HG03342 (cell line): ENCODE data around the gene TENT5A.

Experiments
- ATAC-seq: cut with Tn5 transposase; IDR thresholded peaks from one replicate; pipeline ENCODE4 v1.9.1; 2021; ENCODE audit warnings: mild to moderate bottlenecking, moderate library complexity; ENCODE audit not compliant: unreplicated experiment

Gene TENT5A

DNA sequence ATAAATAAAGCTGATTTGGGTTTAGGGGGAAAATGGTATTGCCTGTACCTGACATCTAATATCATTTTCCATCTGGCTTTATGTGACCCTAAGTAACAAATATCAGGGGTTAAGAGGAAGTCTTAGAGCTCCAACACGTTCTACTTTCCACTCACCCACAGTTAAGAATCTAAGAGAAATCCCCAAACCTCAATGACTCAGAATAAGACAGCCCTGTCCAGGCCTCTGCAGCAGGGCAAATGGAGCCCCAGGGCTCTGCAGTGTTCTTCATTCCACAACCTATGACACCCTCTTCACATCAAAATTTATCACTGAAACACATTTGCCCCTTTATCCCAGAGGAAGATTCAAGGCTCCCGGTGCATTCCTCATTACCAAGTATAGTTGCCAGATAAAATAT, 20.3 kb upstream of the TENT5A start:
- peak; percentile 99 for ATAC-seq

- ATAC-seq = no peak
Measured at GRCh38 chr6:81771097-81771496, 18.6 kb upstream of the TENT5A start.

DNA sequence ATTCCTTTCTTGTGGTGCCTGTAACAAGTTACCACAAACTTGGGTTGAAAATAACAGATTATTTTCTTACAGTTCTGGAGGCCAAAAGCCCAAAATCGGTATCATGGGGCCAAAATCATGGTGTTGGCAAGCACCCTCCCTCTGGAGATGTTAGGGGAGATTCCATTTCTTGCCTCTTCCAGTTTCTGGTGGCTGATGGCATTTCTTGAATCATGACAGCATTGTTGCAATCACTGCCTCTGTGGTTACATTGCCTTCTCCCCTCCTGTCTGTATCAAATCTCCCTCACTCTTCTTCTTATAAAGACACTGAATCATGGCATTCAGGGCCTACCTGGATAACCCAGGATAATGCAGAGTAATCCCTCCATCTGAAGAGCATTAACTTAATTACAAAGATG, 17.9 kb upstream of the TENT5A start:
- ATAC-seq = no peak

DNA sequence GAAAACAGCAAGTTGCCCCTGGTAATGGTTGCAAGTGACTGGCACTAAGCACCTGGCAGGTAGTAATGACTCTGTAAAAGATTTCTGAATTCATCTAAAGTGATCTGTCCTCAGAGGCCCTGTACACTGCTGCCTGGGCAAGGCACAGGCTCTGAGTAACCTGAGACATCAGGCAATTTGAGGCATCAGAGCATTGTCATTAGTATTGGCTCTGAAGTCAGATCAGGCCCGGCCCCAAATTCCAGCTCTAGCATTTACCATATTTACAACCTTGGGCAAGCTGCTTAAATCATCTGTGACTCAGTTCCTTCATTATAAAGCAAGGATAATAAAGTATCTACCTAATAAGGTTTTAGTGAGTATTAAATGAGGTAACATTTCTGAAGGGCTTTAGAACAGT, 17.3 kb upstream of the TENT5A start:
- no peak for ATAC-seq

DNA sequence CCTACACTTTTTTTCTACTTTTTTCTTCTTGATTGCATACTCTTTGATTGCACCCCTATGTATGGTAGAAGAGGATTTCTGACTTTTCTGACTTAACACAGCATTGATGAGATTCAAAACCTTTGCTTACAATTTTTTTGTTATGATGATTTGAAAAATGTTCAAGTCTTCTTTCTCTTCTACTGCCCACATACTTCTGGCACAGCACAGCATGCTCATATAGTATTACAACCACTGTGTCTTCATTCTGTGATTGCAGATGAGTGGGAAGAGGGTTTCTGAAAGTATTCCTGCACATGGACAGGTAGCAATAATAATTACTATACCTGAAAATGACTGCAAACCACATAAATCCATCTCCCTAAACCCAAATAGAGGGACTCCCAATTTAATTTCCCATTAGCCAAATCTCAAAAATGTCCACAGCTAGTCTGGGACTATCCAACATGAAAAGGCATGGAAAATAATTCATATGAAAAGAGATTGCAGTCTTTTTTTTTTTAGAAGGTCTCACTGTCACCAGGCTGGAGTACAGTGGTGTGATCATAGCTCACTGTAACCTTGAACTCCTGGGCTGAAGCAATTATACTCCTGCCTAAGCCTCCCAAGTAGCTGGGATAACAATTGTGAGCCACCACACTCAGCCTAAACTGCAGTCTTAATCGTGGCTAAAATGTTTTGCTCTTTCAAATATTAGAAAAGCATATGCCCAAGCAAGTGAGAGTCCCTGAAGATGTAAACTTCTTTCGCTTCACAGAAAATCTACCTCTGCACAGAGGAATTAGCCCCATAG, 15.9 kb upstream of the TENT5A start:
- no peak for ATAC-seq

DNA sequence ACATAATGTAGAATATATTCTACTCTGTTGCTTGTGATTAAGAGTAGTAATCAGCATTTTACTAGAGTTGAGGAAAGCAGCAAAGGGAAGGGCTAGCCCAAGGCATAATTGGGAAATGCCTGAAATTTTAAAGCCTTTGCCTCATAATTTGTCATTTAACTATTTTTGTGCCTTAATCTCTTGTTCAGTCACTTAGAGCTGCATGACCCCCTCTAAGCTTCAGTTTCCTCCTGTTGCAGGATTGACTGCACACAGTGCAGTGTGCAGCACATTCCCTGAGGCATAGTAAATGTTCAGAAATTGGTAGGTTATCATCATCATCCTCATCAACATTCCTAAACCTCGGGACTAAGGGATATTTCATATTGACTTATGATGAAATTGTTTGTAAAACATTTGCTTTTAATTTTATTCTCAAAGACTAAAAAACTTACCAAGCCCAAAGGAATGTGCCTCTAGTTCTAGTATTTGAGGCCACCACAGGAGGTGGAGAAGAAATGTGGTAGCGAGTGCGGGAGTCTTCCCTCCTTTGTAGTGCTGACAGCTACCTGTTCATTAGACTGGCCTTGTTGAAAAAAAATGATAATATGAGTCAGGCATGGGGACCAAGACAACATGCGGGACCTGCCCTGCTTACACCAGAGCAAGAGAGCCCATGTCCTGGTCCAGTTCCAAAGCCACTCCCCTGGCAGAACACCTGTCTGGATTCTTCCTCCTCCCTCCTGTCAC, 14.8 kb upstream of the TENT5A start:
- no peak for ATAC-seq

DNA sequence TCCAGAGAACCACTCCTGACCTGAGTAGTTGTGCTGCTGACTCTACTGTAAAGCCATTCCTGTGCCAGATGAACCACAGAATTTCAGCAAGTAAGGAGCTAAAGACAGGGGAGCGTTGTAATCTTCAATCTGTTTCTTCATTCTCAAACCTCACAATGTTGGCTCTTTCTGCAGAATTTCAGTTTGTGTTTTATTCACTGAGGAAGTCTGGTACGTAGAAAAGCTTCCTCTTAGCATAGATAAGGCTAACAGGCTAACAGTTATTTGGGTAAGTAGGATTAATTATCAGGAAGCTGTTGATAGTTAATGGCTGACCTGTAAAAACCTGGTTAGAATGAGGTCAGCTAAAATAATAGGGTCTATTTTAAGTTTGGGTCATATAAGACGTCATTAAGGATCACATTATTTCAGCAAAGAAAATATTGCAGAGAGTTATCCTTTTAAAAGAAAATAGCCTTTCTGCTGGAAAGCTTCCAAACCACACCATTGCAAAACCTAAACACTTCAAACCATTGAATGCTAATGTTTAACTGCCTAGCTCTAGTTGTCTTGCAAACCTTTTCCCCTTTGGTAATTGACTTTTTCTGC, 14.1 kb upstream of the TENT5A start:
- no peak for ATAC-seq

DNA sequence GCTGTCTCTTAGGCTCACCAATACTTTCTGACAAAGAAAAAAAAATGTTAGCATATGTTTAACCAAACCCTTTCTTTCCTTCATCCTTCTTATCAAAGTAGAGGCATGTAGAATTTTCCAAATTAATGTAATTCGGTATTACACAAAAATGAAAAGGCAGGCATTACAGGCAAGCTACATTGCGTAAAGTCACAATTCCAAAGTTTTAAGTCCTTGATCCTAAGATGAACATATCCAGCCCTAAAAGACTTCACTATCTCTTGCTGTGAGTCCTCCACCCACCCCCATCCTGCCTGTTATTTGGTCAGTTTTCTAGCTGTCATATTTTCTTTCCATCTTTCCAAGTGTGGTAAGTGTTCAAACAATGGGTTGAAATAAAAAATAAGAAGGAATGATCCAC, 12.1 kb upstream of the TENT5A start:
- ATAC-seq = no peak

DNA sequence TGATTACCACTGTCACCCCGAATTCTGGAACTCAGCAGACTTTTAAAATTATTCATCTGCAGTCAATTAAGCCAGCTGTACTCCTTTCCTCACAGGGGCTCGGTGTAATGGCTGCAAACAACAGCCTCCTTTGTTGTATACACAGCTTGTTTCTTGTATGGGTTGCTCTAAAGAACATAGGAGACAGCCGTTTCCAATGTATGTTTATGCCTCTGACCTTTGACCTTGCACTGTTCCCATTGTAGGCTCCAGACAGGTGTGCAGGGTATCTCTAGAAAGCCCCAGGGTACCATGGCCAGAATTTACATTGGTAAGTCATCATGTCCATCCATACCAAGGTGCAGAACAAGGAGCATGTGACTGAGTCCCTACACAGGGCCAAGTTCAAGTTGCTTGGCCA, 11.5 kb upstream of the TENT5A start:
- ATAC-seq = no peak

DNA sequence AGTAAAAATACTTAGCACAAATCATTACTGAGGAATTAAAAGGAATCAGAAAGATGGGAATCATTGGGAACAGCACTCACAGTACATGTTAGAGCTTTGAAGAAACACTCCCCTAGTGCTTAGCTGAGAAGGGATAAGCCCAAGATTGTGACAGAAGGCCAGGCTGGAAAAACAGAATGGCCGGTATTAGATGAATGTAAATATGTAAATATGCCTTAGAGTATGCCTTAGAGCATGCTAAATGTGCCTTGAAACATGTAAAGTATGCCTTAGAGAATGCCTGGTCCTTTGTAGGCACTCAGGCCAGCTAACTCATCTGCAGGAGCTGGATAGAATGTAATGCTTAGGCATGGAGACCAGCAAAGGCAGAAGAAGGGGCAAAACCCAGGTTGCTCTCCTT, 10.6 kb upstream of the TENT5A start:
- ATAC-seq = no peak

GRCh38 chr6:81762606-81763005, 10.1 kb upstream of the TENT5A start:
- no peak for ATAC-seq

GRCh38 chr6:81762132-81762531, 9.7 kb upstream of the TENT5A start:
- ATAC-seq = no peak

DNA sequence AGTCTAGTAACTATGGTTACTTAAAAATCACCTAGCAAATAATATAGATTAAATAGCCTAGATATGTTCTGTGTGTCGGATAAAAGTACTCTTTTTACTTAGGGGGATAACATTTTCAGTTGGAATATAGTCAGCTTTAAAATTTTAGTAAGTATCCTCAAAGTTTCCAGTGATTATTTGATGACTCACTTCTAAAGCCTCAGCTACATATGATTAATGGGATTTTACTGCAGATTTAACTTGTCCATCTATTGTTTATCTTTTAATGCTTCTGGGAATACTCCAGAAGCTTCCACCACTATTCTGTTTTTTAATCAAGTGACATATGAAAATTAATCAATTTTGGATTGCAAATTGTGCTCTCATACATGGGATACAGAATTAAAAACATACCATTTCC, 8.7 kb upstream of the TENT5A start:
- ATAC-seq = no peak

DNA sequence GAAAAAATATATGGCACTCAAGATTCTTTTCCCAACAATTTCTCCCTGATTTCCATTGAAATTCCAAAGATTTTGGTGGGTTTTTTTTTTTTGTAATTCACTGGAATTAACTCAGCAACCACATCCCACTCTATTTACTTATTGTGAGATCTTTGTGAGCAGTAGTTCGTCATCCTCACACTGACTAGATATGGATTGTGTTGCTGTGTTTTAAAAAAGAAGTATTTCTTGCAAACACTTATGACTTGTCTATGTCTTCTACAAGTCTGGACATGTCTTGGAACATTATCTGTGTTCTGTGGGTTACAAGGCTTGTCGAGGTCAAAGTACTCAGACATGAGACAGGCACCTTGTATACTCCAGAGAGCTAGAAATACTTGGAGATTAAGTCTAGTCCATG, 7.3 kb upstream of the TENT5A start:
- no peak for ATAC-seq

DNA sequence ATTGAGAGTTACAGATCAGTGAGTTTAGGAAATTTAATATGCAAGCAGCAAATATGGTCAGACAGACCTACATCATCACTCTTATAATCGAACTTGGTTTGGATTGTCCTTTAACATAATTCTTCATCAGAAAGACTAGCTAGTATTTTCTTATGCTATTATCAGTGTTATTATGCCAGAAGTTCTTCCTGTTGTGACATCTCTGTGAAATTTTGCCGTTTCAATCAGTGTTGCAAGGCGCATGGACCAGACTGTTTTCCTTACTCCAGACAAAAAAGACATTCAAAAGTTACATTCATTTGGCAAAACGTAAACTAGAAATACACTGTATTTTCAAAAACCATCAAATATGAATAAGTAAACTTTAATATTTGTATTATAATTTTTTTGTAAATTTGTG, 5.7 kb upstream of the TENT5A start:
- no peak for ATAC-seq

- ATAC-seq = no peak
Measured at GRCh38 chr6:81756690-81757089, 4.2 kb upstream of the TENT5A start.

DNA sequence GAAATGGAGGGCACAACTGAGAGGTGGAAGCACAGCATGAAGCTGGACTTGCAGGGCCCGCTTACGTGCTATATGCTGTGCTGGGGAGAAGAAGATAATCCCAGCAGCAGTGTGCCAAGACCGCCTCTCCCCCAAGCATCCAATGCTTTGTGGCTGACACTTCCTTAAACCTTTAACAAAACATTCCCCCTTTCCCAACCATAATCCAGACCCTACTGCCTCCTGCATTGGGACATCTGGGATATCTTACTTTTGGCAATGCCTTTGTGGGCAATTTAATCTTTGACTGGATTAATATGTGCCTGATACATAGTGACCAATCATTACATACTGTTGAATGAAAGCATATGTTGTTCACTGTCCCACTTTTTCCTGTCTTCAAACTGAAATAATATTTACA, 3.1 kb upstream of the TENT5A start:
- ATAC-seq = no peak

- ATAC-seq = no peak
Measured at GRCh38 chr6:81754906-81755305, 2.4 kb upstream of the TENT5A start.

DNA sequence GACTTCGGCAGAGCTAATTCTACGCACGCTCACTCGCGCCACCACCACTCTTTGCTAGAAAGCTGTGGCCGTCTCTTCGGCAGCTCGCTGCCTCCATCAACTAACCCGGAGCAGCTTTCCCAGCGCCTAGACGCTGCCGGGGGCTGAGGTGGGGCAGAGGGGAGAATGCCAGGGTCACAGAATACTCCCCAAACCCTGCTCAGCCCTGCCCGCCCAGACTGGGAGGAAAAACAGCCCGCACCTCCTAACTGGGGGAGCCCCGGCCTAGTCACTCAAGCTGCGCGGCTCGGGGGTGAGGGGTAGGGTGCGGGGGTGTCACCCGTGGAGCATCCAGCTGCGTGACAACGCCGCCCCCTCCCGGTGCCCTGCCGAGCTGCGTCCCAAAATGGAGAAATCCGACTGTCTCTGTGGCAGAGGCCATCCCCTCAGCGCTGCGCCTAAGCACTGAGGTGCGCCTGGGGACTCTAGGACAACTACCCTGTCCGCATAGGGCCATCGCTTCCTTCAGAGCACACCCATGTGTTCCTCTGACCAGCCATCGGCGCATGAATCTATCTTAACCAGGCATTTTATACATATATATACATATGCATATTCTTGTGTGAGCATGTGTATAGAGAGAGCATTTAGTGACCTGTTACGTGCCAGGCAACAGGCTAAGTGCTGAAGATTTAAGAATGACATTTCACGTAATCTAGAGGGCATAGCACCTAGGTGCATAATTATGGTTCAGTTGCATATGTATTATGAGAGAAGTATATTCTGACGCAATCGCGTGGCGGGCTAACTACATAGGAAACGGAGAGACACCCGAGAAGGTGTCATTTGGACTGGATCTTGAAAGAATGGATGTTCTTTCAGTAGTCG, 1.5 kb upstream of the TENT5A start:
- ATAC-seq = peak; percentile 35

GRCh38 chr6:81752921-81753710, 635 bp upstream of the TENT5A start:
- ATAC-seq = peak; percentile 34
